HG03432 (cell line): ENCODE results near the gene ZC3H12A.
"Not testable (repeated sequence)": the region's sequence is repeated elsewhere in the genome, so short reads cannot be mapped to it uniquely, and the experiment has no call there.

ENCODE experiments used
- ATAC-seq: cut with Tn5 transposase; IDR thresholded peaks from one replicate; pipeline ENCODE4 v1.9.1; 2021; ENCODE audit warnings: mild to moderate bottlenecking, moderate library complexity; ENCODE audit not compliant: unreplicated experiment

The ZC3H12A gene

GRCh38 chr1:37498872-37499617 is 24.7 kb downstream of the ZC3H12A start:
- ATAC-seq, result no peak

DNA sequence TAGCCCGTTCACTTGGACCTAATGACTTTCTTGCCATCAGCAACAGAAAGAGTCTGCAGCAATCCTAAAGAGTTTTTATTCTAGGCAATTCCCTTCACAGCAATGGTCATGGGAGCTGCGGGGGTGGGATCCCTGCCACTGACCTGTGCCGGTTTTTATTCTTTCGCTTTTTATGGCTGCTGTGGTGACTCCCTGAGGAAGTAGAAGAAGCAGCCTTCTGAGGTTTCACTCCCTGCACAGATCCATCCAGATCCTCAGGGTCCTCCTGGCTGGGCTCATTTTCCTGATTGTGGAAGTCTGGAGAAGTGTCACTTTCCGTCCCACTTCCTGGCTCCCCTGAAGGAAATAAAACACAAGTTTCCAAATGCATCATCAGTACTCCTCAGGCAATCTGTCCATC is 27.3 kb downstream of the ZC3H12A start:
- no peak for ATAC-seq

GRCh38 chr1:37502104-37502503 is 27.7 kb downstream of the ZC3H12A start:
- no peak for ATAC-seq

DNA sequence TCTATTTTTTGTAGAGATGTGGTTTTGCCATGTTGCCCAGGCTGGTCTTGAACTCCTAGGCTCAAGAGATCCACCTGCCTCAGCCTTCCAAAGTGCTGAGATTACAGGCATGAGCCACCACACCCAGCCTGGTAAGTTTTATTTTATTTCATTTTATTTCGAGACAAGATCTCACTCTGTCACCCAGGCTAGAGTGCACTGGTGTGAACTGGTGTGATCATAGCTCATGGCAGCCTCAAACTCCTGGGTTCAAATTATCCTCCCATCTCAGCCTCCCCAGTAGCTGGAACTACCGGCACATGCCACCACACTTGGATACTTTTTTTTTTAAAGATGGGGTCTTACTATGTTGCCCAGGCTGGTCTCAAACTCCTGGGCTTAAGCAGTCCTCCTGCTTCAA is 28.4 kb downstream of the ZC3H12A start:
- ATAC-seq, result not testable (repeated sequence)

DNA sequence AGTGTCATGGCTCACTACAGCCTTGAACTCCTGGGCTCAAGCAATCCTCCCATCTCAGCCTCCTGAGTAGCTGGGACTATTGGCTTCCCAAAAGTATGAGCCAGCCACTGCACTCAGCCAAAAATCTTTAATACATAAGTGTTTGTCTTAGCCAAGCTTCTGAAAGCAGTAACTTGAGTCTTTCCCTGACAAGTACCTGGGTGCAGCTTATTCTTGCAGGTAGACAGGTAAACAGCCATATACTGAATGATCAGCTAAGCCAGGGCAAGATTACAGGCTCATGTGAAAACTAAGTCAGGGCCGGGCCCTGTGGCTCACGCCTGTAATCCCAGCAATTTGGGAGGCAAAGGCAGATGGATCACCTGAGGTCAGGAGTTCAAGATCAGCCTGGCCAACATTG is 32.4 kb downstream of the ZC3H12A start:
- no peak for ATAC-seq

DNA sequence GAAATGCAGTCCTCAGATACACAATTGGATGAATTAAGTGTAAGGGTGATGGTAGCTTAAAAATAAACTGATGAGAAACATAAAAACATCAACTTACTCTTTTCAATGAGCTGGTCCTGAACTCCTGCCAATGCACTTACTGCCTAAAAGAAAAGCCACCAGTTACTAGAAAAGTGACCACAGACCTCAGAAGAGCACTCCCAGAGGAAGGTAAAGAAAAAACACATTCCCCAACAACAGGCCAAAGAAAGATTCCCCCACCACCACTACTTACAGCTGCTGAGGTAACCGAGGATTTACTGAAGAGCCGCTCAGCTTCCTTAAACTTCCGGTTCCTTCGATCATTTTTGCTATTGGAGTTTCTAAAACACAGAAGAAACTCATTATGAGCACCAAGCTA is 34.8 kb downstream of the ZC3H12A start:
- ATAC-seq, result no peak

DNA sequence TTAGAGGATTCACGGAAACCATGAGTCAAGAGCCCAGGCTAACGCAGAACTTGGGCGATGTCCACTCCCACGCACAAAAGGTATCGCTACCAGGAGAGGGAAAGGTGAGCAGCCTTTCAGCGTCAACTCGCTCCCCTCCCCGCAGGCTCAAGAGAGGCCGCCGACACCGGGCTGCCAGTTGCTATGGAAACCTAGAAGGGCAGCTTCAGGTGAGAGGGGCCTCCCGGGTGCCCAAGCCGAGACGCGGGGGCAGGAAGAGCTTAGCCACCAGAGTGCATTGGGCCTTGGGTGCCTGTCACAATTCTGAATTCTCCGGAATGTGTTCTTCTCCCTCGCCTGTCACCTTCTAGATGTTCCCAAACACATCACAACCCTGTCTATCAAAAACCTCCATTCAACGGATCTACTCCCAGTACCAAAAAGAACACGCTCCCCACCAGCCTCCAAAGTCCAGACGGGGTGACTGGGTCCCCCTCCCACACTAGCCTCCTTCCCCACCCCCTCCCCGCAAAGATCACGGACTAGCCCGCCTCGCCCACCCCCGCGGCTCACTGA is 39.5 kb downstream of the ZC3H12A start:
- peak; percentile 23 for ATAC-seq

- peak; percentile 89 for ATAC-seq
Measured at GRCh38 chr1:37514350-37515184, 40.2 kb downstream of the ZC3H12A start, which contains the start of gene MEAF6. MEAF6 (minus strand) TSS chr1:37514766; CDS start chr1:37514746, 20 bp downstream.

DNA sequence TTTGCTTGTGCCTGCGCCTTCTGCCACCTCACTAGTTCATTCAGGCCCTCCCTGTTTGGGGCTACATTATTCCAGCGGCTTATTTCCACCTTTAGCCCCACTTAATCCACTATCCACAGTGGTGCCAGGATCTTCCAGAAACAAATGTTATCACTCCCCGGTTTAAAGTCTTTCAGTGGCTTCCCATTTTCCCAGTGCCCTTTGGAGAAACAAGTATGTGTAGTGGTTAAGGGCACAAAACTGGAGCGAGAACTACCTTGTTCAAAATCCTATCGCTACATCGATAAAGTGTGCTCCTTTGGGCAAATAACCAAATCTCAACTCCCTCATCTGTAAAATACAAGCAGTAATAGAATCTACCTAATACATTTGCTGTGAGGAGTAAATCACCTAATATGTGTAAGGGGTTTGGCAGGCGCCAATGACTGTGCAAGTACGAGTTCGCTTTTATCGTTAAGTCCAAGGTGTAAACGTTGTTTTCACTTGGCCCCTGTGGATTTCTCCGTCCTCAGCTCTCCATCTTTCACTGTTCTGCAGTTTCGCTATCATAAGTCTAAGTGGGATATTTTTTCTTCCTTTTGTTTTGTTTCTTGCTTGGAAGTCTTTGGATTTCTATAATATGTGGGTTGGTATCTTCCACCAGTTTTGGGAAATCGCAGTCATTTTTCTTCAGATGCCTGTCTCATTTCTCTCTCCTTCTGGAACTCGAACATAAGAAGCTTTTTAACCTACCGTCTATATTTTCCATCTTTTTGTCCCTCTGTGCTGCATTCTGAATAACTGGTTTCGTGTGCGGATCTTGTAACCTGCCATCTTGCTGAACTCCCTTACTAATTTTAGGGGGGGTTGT is 41.0 kb downstream of the ZC3H12A start:
- ATAC-seq, result no peak

GRCh38 chr1:37517569-37517968 is 43.2 kb downstream of the ZC3H12A start:
- no peak for ATAC-seq

- not testable (repeated sequence) for ATAC-seq
Measured at GRCh38 chr1:37518241-37518640, 43.9 kb downstream of the ZC3H12A start.

GRCh38 chr1:37518929-37519328 is 44.5 kb downstream of the ZC3H12A start:
- ATAC-seq, result not testable (repeated sequence)

DNA sequence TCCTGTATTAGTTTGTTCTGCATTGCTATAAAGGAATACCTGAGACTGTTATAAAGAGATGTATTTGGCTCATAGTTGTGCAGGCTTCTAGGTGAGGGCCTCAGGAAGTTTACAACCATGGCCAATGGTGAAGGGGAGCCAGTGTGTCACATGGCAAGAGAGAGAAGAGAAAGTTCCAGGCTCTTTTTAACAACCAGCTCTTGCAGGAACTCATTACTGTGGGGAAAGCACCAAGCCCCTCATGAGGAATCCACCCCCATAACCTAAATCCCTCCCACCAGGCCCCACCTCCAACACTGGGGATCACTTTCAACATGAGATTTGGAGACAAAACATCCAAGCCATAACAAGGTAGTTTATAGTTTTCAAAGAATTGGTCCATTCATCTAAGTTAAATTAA is 45.2 kb downstream of the ZC3H12A start:
- no peak for ATAC-seq

GRCh38 chr1:37529888-37530287 is 55.5 kb downstream of the ZC3H12A start:
- ATAC-seq, result not testable (repeated sequence)

- not testable (repeated sequence) for ATAC-seq
Measured at GRCh38 chr1:37532418-37533156, 58.2 kb downstream of the ZC3H12A start.

DNA sequence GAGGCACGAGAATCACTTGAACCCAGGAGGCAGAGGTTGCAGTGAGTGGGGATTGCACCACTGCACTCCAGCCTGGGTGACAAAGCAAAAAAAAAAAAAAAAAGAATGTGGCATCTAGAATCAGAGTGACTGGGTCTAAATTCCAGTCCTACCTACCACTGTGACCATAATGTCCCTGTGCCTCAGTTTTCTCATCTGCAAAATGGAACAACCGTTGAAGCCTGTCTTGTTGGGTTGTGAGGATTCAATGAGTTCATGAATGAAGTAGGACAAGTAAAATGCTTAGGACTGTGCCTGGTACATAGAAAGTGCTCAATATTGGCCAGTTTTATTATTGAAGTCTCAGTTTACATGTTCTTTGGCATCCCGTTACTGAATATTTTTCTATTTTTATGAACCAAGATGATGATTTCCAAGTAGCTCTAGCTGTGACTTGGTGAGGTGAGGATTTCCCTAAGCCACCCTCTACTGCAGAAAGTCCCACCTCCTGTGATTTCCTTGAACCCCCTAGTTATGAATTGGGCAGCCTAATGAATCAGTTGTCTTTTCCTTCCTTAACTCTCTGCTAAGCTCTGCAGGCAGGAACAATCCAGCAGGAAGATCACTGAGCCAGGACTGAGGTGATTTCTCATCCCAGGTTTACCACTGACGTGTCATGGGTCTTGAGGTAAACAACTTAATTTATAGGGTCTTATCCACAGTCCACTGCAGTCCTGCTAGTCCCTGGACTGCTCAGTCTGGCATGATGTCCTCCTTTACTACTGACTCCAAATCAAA is 59.1 kb downstream of the ZC3H12A start:
- ATAC-seq, result no peak
